Erythroblast (primary cell): ENCODE results near the gene TBCD.

ENCODE experiments used
- GATA1 ChIP-seq: IDR thresholded peaks from 2 replicates; pipeline ENCODE4 v1.6.1; 2011; ENCODE audit warnings: low read depth, mild to moderate bottlenecking, control low read depth, low read length, moderate library complexity
- POLR2A ChIP-seq: IDR thresholded peaks from 2 replicates; pipeline ENCODE4 v1.6.1; 2011; ENCODE audit warnings: mild to moderate bottlenecking, low read length

DNA sequence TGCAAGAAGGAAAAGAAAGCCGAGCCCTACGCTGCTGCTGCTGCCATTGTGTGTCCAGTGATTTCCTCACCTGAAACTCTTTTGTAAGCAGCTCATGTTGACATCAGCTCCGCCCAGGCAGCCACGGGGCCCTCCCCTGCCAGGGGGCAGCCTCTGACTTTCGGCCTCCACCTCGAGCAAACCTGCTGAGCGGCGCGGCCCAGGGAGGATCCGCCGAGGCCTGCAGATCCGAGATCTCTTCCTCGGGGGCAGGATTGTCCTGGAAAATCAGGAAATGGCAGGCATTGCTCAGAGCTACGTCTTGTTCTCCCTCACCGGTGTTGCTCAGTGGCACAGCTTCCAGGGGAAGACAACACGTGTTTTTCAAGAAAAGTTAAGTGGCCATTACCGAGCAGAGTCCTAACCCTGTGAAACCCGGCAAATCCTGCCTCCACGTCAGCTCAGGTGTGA is 123.6 kb downstream of the TBCD start:
- TF ChIP-seq POLR2A (no peak), GATA1 (no peak)
